Gastrocnemius medialis (tissue), 4 donors: Measurements from ENCODE around the gene HMCN2. TPM values are rescaled to one million over a fixed set of nuclear protein-coding genes. Genes with fewer than 3 reads are reported as not detected.

Experiments used
- ATAC-seq, 2 donors: fragments of 150-250 bp; one replicate each; pipeline ENCODE4 v1.9.1; 2016
- DNase-seq, 2 donors: peaks; one replicate each; pipeline ENCODE4 v3.0.0-alpha.2; 2019
- H3K27ac ChIP-seq, 4 donors: fragments of 200-600 bp; sonication (generic); 1 replicate in 1 of 4; 2 replicates in 3 of 4; pipeline ENCODE4 v1.5.1; 2016 to 2018; ENCODE audit warnings: mild to moderate bottlenecking in 2 of 4, moderate library complexity in 1 of 4
- H3K27me3 ChIP-seq, 3 donors: fragments of 200-600 bp; sonication (generic) in 2 of 3; 1 replicate in 1 of 3; 2 replicates in 2 of 3; pipeline versions ENCODE4 v1.5.1 to v1.6.0; 2016 to 2019; ENCODE audit warnings: mild to moderate bottlenecking in 1 of 3, moderate library complexity in 1 of 3
- H3K36me3 ChIP-seq, 2 donors: fragments of 200-600 bp; sonication (generic) in 1 of 2; one replicate each; pipeline ENCODE4 v1.5.1; 2017 to 2018
- H3K4me1 ChIP-seq, 2 donors: fragments of 200-600 bp; sonication (generic) in 1 of 2; one replicate each; pipeline ENCODE4 v1.5.1; 2016 to 2017; ENCODE audit warnings: mild to moderate bottlenecking in 2 of 2
- H3K4me3 ChIP-seq, 4 donors: fragments of 200-600 bp; sonication (generic) in 3 of 4; 1 replicate in 1 of 4; 2 replicates in 3 of 4; pipeline ENCODE4 v1.5.1; 2016 to 2019; ENCODE audit warnings: mild to moderate bottlenecking in 2 of 4
- H3K9me3 ChIP-seq, 3 donors: fragments of 200-600 bp; sonication (generic) in 2 of 3; 1 replicate in 1 of 3; 2 replicates in 2 of 3; pipeline ENCODE4 v1.5.1; 2016 to 2019
- CTCF ChIP-seq, 5 experiments: fragments of 450-650 bp in 3 of 5; fragments of 200-600 bp in 2 of 5; sonication (generic) in 2 of 5; IDR thresholded peaks in 4 of 5; conservative IDR thresholded peaks in 1 of 5; 1 replicate in 4 of 5; 2 replicates in 1 of 5; pipeline ENCODE4 v1.5.1; 2016 to 2019; ENCODE audit warnings: antibody characterized with exemption in 5 of 5, mild to moderate bottlenecking in 3 of 5, moderate library complexity in 3 of 5
- POLR2A ChIP-seq, 2 donors: fragments of 450-650 bp; IDR thresholded peaks; one replicate each; pipeline ENCODE4 v1.6.1; 2017; ENCODE audit warnings: antibody characterized with exemption in 2 of 2, mild to moderate bottlenecking in 2 of 2, moderate library complexity in 2 of 2
- in situ Hi-C, 4 donors: fragments of 200-750 bp; cut with MboI; loops; one replicate each; pipeline versions ENCODE4 v1.15.0 to v1.8.0; 2017; ENCODE audit warnings: low sequenced_read_pairs in 4 of 4
- intact Hi-C: fragments of 100-400 bp; cut with DNase I; formaldehyde crosslinking; loops from one replicate; pipeline ENCODE4 v1.15.1; 2023; ENCODE audit warnings: low total_unique reads
- total RNA-seq, 4 donors: library from RNA; depleted of rRNA; stranded (reverse); fragments of >200 nt; gene quantifications; one replicate each; pipeline versions ENCODE4 v1.1.0 to v1.2.3, GENCODE V29; 2016

Gene HMCN2
- total RNA-seq, 4 donors from 2014 or later: 1.9 to 8.5 (median 7.7) TPM

- TF ChIP-seq CTCF (IDR thresholded peaks at IDR 0.05 in 4 of 5, conservative IDR thresholded peaks at IDR 0.05 in 1 of 5): no peak
- no peak for TF ChIP-seq POLR2A (IDR thresholded peaks at IDR 0.05)
- H3K4me1 ChIP-seq: no peaks in the 10 kb centered on the region
- H3K4me3 ChIP-seq: no peak overlapping the region
- ATAC-seq (no peak), DNase-seq (no peak)
- intact Hi-C loops (no loop called here), in situ Hi-C loops (no loop called here)
- H3K36me3 ChIP-seq: no peaks in the 10 kb centered on the region
- H3K27ac ChIP-seq: no peak overlapping the region
- H3K9me3 ChIP-seq: no peaks in the 10 kb centered on the region
- H3K27me3 ChIP-seq: no peaks in the 10 kb centered on the region
Observed at GRCh38 chr9:130361873-130362362, 96.4 kb downstream of the HMCN2 start.

GRCh38 chr9:130362691-130363090 lies 97.1 kb downstream of the HMCN2 start:
- no peak for ATAC-seq
- DNase-seq: no peak

GRCh38 chr9:130363755-130364404 lies 98.3 kb downstream of the HMCN2 start:
- DNase-seq (no peak), ATAC-seq (no peak)
- TF ChIP-seq POLR2A (IDR thresholded peaks at IDR 0.05) (no peak), CTCF (IDR thresholded peaks at IDR 0.05 in 4 of 5, conservative IDR thresholded peaks at IDR 0.05 in 1 of 5) (no peak)
- intact Hi-C loops (no loop called here), in situ Hi-C loops (no loop called here)
- no peak overlapping the region for H3K4me3 ChIP-seq
- H3K27me3 ChIP-seq: no peaks in the 10 kb centered on the region
- H3K4me1 ChIP-seq: no peaks in the 10 kb centered on the region
- no peaks in the 10 kb centered on the region for H3K36me3 ChIP-seq
- H3K9me3 ChIP-seq: no peaks in the 10 kb centered on the region
- no peak overlapping the region for H3K27ac ChIP-seq

More at GRCh38 chr9:130362691-130363090, 97.1 kb downstream of the HMCN2 start:
- no peak overlapping the region for H3K27ac ChIP-seq
- intact Hi-C loops (no loop called here), in situ Hi-C loops (no loop called here)
- TF ChIP-seq CTCF (IDR thresholded peaks at IDR 0.05 in 4 of 5, conservative IDR thresholded peaks at IDR 0.05 in 1 of 5) (no peak), POLR2A (IDR thresholded peaks at IDR 0.05) (no peak)
- H3K27me3 ChIP-seq: no peaks in the 10 kb centered on the region
- H3K9me3 ChIP-seq: no peaks in the 10 kb centered on the region
- H3K4me3 ChIP-seq: no peak overlapping the region
- H3K36me3 ChIP-seq: no peaks in the 10 kb centered on the region
- H3K4me1 ChIP-seq: no peaks in the 10 kb centered on the region

DNA sequence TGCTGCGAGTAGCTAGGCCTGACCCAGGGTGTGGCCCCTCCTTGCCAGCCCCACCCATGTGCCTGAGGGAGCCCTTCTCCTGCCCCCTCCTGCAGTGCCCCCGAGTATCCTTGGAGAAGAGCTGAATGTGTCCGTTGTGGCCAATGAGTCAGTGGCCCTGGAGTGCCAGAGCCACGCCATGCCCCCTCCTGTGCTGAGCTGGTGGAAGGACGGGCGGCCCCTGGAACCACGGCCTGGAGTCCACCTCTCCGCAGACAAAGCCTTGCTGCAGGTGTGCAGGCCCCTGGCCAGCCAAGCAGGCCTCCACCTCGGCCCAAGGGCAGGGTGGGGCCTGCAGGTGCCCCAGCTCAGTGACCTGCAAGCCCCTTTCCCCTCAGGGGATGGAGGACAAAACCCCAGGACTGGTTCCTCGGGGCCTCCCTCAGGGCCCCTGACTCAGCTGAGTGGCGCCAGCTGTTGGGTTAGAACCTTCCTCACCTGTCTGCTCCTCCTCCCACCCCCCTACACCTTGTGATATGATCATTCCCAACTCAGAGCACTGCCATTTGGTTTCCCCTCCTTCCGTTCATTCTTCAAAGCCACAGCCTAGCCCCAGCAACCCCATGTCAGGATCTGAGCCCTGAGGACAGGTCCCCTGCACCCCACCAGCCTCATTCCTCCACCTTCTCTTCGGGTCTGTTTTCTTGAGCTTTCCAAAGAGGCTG lies 99.2 kb downstream of the HMCN2 start:
- intact Hi-C loops: no loop called here
- no peak overlapping the region for H3K27ac ChIP-seq
- H3K27me3 ChIP-seq: no peaks in the 10 kb centered on the region
- no peaks in the 10 kb centered on the region for H3K4me1 ChIP-seq
- DNase-seq (no peak), ATAC-seq (no peak)
- no peak for TF ChIP-seq CTCF (IDR thresholded peaks at IDR 0.05 in 4 of 5, conservative IDR thresholded peaks at IDR 0.05 in 1 of 5)
- H3K4me3 ChIP-seq: no peak overlapping the region
- H3K36me3 ChIP-seq: no peaks in the 10 kb centered on the region
- no peaks in the 10 kb centered on the region for H3K9me3 ChIP-seq
- in situ Hi-C loops: no loop called here
